Panc1 (cell line): Measurements from ENCODE around the gene GRHL3. TPM values are rescaled to one million over a fixed set of nuclear protein-coding genes. Genes with fewer than 3 reads are reported as not detected.
A peak's percentile ranks its signal among the peaks of the same experiment; 100 is the strongest.

Experiments
- ATAC-seq: fragments of 200-7000 bp; cut with Tn5 transposase; 2 replicates; pipeline ENCODE4 v1.9.1; 2020; ENCODE audit warnings: mild to moderate bottlenecking, moderate library complexity
- BruUV-seq: library from RNA; stranded (reverse); fragments of 400-500 nt; replicated peaks from 2 replicates; lab custom pipeline; 2021; lab: Mats Ljungman, UMichigan
- CTCF ChIA-PET: fragments of 300-600 bp; sonication (Branson Sonifier 250); formaldehyde crosslinking; loops from one replicate; lab custom pipeline; 2022; ENCODE audit warnings: antibody characterized with exemption; lab: Charles Lee
- POLR2A ChIA-PET: fragments of 300-600 bp; sonication (Branson Sonifier 250); formaldehyde crosslinking; loops from one replicate; lab custom pipeline; 2022; ENCODE audit warnings: antibody characterized with exemption; lab: Charles Lee
- DNase-seq: peaks from one replicate; pipeline ENCODE4 v3.0.0-alpha.2; 2010; ENCODE audit warnings: low read depth, low spot score
- H3K27ac ChIP-seq: 2 replicates; pipeline ENCODE4 v1.5.1; 2011; ENCODE audit warnings: mild to moderate bottlenecking, low read length, inconsistent platforms
- H3K27me3 ChIP-seq: fragments of 200-500 bp; sonication (Bioruptor generic); 2 replicates; pipeline ENCODE4 v1.6.0; 2014; ENCODE audit warnings: low read length, inconsistent platforms; ENCODE audit not compliant: control insufficient read depth, insufficient read depth
- H3K36me3 ChIP-seq: fragments of 200-500 bp; sonication (Bioruptor generic); 2 replicates; pipeline ENCODE4 v1.5.1; 2014; ENCODE audit warnings: inconsistent platforms, mild to moderate bottlenecking, low read length, moderate library complexity; ENCODE audit not compliant: control insufficient read depth, insufficient read depth
- H3K4me1 ChIP-seq: 2 replicates; pipeline ENCODE4 v1.5.1; 2011; ENCODE audit warnings: inconsistent platforms, mild to moderate bottlenecking, low read length, moderate library complexity; ENCODE audit not compliant: control insufficient read depth, insufficient read depth
- H3K4me3 ChIP-seq, 2 experiments: 2 replicates each; pipeline ENCODE4 v1.5.1; 2011 to 2012; ENCODE audit warnings: low read depth in 2 of 2, low read length in 2 of 2, mild to moderate bottlenecking in 2 of 2, inconsistent platforms in 1 of 2, moderate library complexity in 1 of 2
- H3K9me3 ChIP-seq: fragments of 200-500 bp; sonication (Bioruptor generic); 2 replicates; pipeline ENCODE4 v1.5.1; 2014; ENCODE audit warnings: low read depth, mild to moderate bottlenecking, inconsistent platforms, low read length, moderate library complexity; ENCODE audit not compliant: control insufficient read depth, insufficient read depth
- CTCF ChIP-seq: fragments of 450-650 bp; IDR thresholded peaks from 2 replicates; pipeline ENCODE4 v1.5.1; 2017; ENCODE audit warnings: mild to moderate bottlenecking
- POLR2AphosphoS5 ChIP-seq: IDR thresholded peaks from 2 replicates; pipeline ENCODE4 v1.6.1; 2012; ENCODE audit warnings: mild to moderate bottlenecking, low read depth, low read length, moderate library complexity
- SIN3A ChIP-seq: IDR thresholded peaks from 2 replicates; pipeline ENCODE4 v1.6.1; 2012; ENCODE audit warnings: low read depth, mild to moderate bottlenecking, low read length, moderate library complexity, borderline replicate concordance; ENCODE audit not compliant: insufficient read depth
- TCF7L2 ChIP-seq: IDR thresholded peaks from 2 replicates; pipeline ENCODE4 v1.6.1; 2011; ENCODE audit warnings: mild to moderate bottlenecking, low read depth, low read length, inconsistent platforms
- in situ Hi-C: cut with HindIII; loops from 2 replicates; pipeline ENCODE4 v1.10.0; 2016; ENCODE audit warnings: low sequenced_read_pairs, low pct_unique_long_range_greater_than_20kb
- intact Hi-C: fragments of 100-400 bp; cut with micrococcal nuclease; formaldehyde crosslinking; loops from one replicate; pipeline ENCODE4 v1.10.0; 2022; ENCODE audit not compliant: unreplicated experiment
- total RNA-seq: library from RNA; stranded (reverse); gene quantifications from one replicate; pipeline ENCODE4 v1.2.1, GENCODE V29; 2021; ENCODE audit not compliant: unreplicated experiment
- TF ChIP-seq, protein P1 (sequence below), 2 experiments: IDR thresholded peaks; 2 replicates each; pipeline ENCODE4 v1.6.1; 2011 to 2012; ENCODE audit warnings: low read depth in 2 of 2, control low read depth in 1 of 2, low read length in 1 of 2, mild to moderate bottlenecking in 1 of 2, moderate library complexity in 1 of 2; ENCODE audit not compliant: insufficient read depth in 1 of 2

Gene GRHL3
- total RNA-seq, 1 experiment from 2014 or later = 16.7 TPM

GRCh38 chr1:24290933-24291487 is 28.1 kb upstream of the GRHL3 start:
- in situ Hi-C loops = no loop called here
- no peak overlapping the region for H3K4me3 ChIP-seq
- peaks cover 24% of the 10 kb centered on the region for H3K4me1 ChIP-seq
- DNase-seq = no peak
- ChIA-PET POLR2A (interaction anchor here (0.5 kb wide), 1 partner anchor 491 kb away, joined by 8 read pairs; the partner anchor contains the start of gene GALE), CTCF (interaction anchor here (0.5 to 0.9 kb wide), 2 partner anchors 92 to 96 kb away, joined by 3 to 5 read pairs; no protein-coding TSS in a partner anchor)
- H3K9me3 ChIP-seq = no peaks in the 10 kb centered on the region
- peak overlapping the region; percentile 46; the same call in 1 of the 2 replicates for H3K27ac ChIP-seq
- BruUV-seq = no TSS peak
- TF ChIP-seq, protein P1, sequence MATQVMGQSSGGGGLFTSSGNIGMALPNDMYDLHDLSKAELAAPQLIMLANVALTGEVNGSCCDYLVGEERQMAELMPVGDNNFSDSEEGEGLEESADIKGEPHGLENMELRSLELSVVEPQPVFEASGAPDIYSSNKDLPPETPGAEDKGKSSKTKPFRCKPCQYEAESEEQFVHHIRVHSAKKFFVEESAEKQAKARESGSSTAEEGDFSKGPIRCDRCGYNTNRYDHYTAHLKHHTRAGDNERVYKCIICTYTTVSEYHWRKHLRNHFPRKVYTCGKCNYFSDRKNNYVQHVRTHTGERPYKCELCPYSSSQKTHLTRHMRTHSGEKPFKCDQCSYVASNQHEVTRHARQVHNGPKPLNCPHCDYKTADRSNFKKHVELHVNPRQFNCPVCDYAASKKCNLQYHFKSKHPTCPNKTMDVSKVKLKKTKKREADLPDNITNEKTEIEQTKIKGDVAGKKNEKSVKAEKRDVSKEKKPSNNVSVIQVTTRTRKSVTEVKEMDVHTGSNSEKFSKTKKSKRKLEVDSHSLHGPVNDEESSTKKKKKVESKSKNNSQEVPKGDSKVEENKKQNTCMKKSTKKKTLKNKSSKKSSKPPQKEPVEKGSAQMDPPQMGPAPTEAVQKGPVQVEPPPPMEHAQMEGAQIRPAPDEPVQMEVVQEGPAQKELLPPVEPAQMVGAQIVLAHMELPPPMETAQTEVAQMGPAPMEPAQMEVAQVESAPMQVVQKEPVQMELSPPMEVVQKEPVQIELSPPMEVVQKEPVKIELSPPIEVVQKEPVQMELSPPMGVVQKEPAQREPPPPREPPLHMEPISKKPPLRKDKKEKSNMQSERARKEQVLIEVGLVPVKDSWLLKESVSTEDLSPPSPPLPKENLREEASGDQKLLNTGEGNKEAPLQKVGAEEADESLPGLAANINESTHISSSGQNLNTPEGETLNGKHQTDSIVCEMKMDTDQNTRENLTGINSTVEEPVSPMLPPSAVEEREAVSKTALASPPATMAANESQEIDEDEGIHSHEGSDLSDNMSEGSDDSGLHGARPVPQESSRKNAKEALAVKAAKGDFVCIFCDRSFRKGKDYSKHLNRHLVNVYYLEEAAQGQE (IDR thresholded peaks at IDR 0.05; ENCODE audit: insufficient read depth in 1 of 2, low read depth in 2 of 2, low read length in 1 of 2) = no peak
- TF ChIP-seq CTCF (no peak), TCF7L2 (no peak), SIN3A (no peak), POLR2AphosphoS5 (no peak)
- H3K36me3 ChIP-seq = no peaks in the 10 kb centered on the region
- no peaks in the 10 kb centered on the region for H3K27me3 ChIP-seq
- ATAC-seq = no peak
- intact Hi-C loops = no loop called here

DNA sequence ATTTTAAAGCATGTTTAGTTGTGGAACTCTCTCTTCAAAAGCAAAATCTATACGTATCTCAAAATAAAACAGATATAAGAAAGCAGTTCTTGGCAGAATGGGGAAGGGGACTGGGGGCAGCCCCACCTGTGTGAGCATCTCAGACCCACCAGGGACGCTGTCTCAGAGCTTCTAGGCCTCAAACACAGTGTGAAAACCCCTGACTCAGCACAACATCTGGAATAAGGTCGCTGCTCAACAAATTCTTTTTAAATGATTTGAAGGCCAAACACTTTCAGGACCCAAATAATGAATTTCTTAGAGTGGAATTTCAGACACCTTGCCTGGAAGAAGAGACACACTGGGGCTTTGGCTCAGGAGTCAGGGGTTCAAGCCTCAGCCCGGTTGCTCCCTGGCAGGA is 27.1 kb upstream of the GRHL3 start:
- intact Hi-C loops = no loop called here
- ATAC-seq = no peak
- BruUV-seq = no TSS peak
- TF ChIP-seq CTCF (no peak), POLR2AphosphoS5 (no peak), SIN3A (no peak), TCF7L2 (no peak)
- TF ChIP-seq, protein P1 (IDR thresholded peaks at IDR 0.05; ENCODE audit: insufficient read depth in 1 of 2, low read depth in 2 of 2, low read length in 1 of 2) = no peak
- Histone ChIP-seq H3K9me3 (no peaks in the 10 kb centered on the region), H3K36me3 (no peaks in the 10 kb centered on the region), H3K27ac (no peak overlapping the region), H3K4me1 (peaks cover 17% of the 10 kb centered on the region), H3K4me3 (no peak overlapping the region), H3K27me3 (no peaks in the 10 kb centered on the region)
- CTCF ChIA-PET = no interaction called here
- POLR2A ChIA-PET = no interaction called here
- in situ Hi-C loops = no loop called here
- DNase-seq = no peak
